GM18858 (cell line): ENCODE results near the gene PLB1.

Source experiments
- ATAC-seq: cut with Tn5 transposase; IDR thresholded peaks from one replicate; pipeline ENCODE4 v1.9.1; 2021; ENCODE audit not compliant: unreplicated experiment

PLB1 gene

GRCh38 chr2:28608500-28609424, 112.9 kb downstream of the PLB1 start:
- ATAC-seq, result no peak

GRCh38 chr2:28610583-28611201, 114.8 kb downstream of the PLB1 start:
- no peak for ATAC-seq

- no peak for ATAC-seq
Measured at GRCh38 chr2:28612131-28612812, 116.4 kb downstream of the PLB1 start.

GRCh38 chr2:28613186-28613585, 117.3 kb downstream of the PLB1 start:
- ATAC-seq, result no peak

- ATAC-seq, result no peak
Measured at GRCh38 chr2:28613633-28614501, 118.0 kb downstream of the PLB1 start.

GRCh38 chr2:28615706-28616105, 119.8 kb downstream of the PLB1 start:
- no peak for ATAC-seq

GRCh38 chr2:28616396-28616999, 120.6 kb downstream of the PLB1 start:
- ATAC-seq, result no peak

GRCh38 chr2:28617502-28618184, 121.8 kb downstream of the PLB1 start:
- ATAC-seq, result no peak

GRCh38 chr2:28618221-28619141, 122.6 kb downstream of the PLB1 start:
- ATAC-seq, result no peak

GRCh38 chr2:28619213-28620196, 123.6 kb downstream of the PLB1 start:
- no peak for ATAC-seq

- no peak for ATAC-seq
Measured at GRCh38 chr2:28620291-28620793, 124.5 kb downstream of the PLB1 start.

- no peak for ATAC-seq
Measured at GRCh38 chr2:28620801-28621171, 124.9 kb downstream of the PLB1 start.

- ATAC-seq, result no peak
Measured at GRCh38 chr2:28621172-28622100, 125.6 kb downstream of the PLB1 start.

- ATAC-seq, result no peak
Measured at GRCh38 chr2:28622101-28622499, 126.2 kb downstream of the PLB1 start.

GRCh38 chr2:28623582-28624405, 127.9 kb downstream of the PLB1 start:
- ATAC-seq, result no peak

- ATAC-seq, result no peak
Measured at GRCh38 chr2:28624436-28624792, 128.6 kb downstream of the PLB1 start.
